Loucy (cell line): Measurements from ENCODE around the gene MRTFB.

Experiments used
- EZH2phosphoT487 ChIP-seq: fragments of 200-600 bp; IDR thresholded peaks from 2 replicates; pipeline ENCODE4 v1.6.1; 2018; ENCODE audit warnings: antibody characterized with exemption, mild to moderate bottlenecking, moderate library complexity, borderline replicate concordance
- TF ChIP-seq, protein P1 (sequence below): fragments of 200-600 bp; sonication (generic); conservative IDR thresholded peaks from 2 replicates; pipeline ENCODE4 v1.5.1; 2014; ENCODE audit warnings: mild to moderate bottlenecking, antibody characterized with exemption, low read length

DNA sequence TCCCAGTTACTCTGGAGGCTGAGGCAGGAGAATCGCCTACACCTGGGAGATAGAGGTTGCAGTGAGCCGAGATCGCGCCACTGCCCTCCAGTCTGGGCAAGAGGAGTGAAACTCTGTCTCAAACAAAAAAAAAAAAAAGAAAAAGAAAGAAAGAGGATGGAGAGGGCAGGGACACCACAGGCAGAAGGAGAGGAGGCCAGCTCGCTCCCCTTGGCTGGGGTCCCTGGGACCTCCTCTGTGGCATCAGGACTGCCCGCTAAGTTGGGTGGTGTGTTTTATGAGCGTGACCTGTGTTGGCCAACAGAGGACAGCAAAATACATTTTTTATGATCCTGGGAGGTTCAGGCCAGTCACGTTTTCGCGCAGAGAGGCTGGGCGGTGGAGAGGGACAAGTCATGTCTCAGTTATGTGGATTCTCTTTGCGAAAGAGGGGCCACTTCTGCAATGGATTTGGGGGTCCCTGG, 229.6 kb downstream of the MRTFB start:
- TF ChIP-seq, protein P1, sequence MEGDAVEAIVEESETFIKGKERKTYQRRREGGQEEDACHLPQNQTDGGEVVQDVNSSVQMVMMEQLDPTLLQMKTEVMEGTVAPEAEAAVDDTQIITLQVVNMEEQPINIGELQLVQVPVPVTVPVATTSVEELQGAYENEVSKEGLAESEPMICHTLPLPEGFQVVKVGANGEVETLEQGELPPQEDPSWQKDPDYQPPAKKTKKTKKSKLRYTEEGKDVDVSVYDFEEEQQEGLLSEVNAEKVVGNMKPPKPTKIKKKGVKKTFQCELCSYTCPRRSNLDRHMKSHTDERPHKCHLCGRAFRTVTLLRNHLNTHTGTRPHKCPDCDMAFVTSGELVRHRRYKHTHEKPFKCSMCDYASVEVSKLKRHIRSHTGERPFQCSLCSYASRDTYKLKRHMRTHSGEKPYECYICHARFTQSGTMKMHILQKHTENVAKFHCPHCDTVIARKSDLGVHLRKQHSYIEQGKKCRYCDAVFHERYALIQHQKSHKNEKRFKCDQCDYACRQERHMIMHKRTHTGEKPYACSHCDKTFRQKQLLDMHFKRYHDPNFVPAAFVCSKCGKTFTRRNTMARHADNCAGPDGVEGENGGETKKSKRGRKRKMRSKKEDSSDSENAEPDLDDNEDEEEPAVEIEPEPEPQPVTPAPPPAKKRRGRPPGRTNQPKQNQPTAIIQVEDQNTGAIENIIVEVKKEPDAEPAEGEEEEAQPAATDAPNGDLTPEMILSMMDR = peak; percentile 55
- no peak for TF ChIP-seq EZH2phosphoT487
